GM23248 (cell line): ENCODE measurements around the gene FTSJ1. TPM values are rescaled to one million over a fixed set of nuclear protein-coding genes. Genes with fewer than 3 reads are reported as not detected.
A peak's percentile ranks its signal among the peaks of the same experiment; 100 is the strongest.

ENCODE experiments used
- DNase-seq: peaks from one replicate; pipeline ENCODE4 v3.0.0-alpha.2; 2015
- H2AFZ ChIP-seq: fragments of 200-600 bp; sonication (generic); 2 replicates; pipeline ENCODE4 v1.6.1; 2016; ENCODE audit warnings: antibody characterized with exemption
- H3F3A ChIP-seq: fragments of 200-600 bp; sonication (generic); 2 replicates; pipeline ENCODE4 v1.6.1; 2016; ENCODE audit warnings: mild to moderate bottlenecking, antibody characterized with exemption, mixed run types; ENCODE audit not compliant: insufficient read depth
- H3K27ac ChIP-seq: fragments of 200-600 bp; sonication (generic); 2 replicates; pipeline ENCODE4 v1.5.1; 2016; ENCODE audit warnings: mild to moderate bottlenecking
- H3K27me3 ChIP-seq: fragments of 200-600 bp; sonication (generic); replicated peaks from 2 replicates; pipeline ENCODE4 v1.6.1; 2016; ENCODE audit warnings: mild to moderate bottlenecking; ENCODE audit not compliant: insufficient read depth
- H3K36me3 ChIP-seq: fragments of 200-600 bp; sonication (generic); 2 replicates; pipeline ENCODE4 v1.6.1; 2016; ENCODE audit warnings: low read depth, mild to moderate bottlenecking
- H3K4me1 ChIP-seq: fragments of 200-600 bp; sonication (generic); 2 replicates; pipeline ENCODE4 v1.6.1; 2016; ENCODE audit warnings: mild to moderate bottlenecking; ENCODE audit not compliant: insufficient read depth
- H3K4me2 ChIP-seq: fragments of 200-600 bp; sonication (generic); one replicate; pipeline ENCODE4 v1.6.1; 2016; ENCODE audit warnings: mild to moderate bottlenecking; ENCODE audit not compliant: unreplicated experiment
- H3K4me3 ChIP-seq: fragments of 200-600 bp; sonication (generic); 2 replicates; pipeline ENCODE4 v1.5.1; 2016; ENCODE audit warnings: mild to moderate bottlenecking
- H3K79me2 ChIP-seq: fragments of 200-600 bp; sonication (generic); 2 replicates; pipeline ENCODE4 v1.6.1; 2016; ENCODE audit warnings: mild to moderate bottlenecking; ENCODE audit not compliant: insufficient read depth
- H3K9ac ChIP-seq: fragments of 200-600 bp; sonication (generic); 2 replicates; pipeline ENCODE4 v1.6.1; 2016; ENCODE audit warnings: mild to moderate bottlenecking
- H3K9me2 ChIP-seq: fragments of 200-600 bp; sonication (generic); 2 replicates; pipeline ENCODE4 v1.6.1; 2016; ENCODE audit warnings: mixed run types, mild to moderate bottlenecking, moderate library complexity; ENCODE audit not compliant: insufficient read depth
- H3K9me3 ChIP-seq: fragments of 200-600 bp; sonication (generic); one replicate; pipeline ENCODE4 v1.6.1; 2017; ENCODE audit warnings: low read depth
- H4K20me1 ChIP-seq: fragments of 200-600 bp; sonication (generic); 2 replicates; pipeline ENCODE4 v1.6.0; 2016; ENCODE audit not compliant: insufficient read depth
- EZH2 ChIP-seq: fragments of 200-600 bp; sonication (generic); IDR thresholded peaks from 2 replicates; pipeline ENCODE4 v1.6.1; 2018; ENCODE audit warnings: antibody characterized with exemption, mild to moderate bottlenecking; ENCODE audit not compliant: insufficient read depth, poor library complexity, severe bottlenecking
- EZH2phosphoT487 ChIP-seq: fragments of 200-600 bp; sonication (generic); IDR thresholded peaks from 2 replicates; pipeline ENCODE4 v1.6.1; 2018; ENCODE audit warnings: antibody characterized with exemption, moderate library complexity, mild to moderate bottlenecking, low read depth; ENCODE audit not compliant: insufficient read depth
- WGBS, 2 experiments: methylation state at CpG; one replicate each; pipeline ENCODE4 v1.1.6; 2015 to 2017; ENCODE audit warnings: low lambda C conversion rate in 2 of 2, low coverage in 1 of 2; ENCODE audit errors: missing lambda C conversion rate in 2 of 2; 5-methylcytosine and 5-hydroxymethylcytosine counted together
- in situ Hi-C: fragments of 300-500 bp; cut with MboI; formaldehyde crosslinking; loops from 2 replicates; pipeline ENCODE4 v1.15.0; 2020
- polyA plus RNA-seq: library from polyadenylated mRNA; unstranded; fragments of >200 nt; fragmentation: Nextera tagmentation; extraction: Ambion mirVana; gene quantifications from 2 replicates; pipeline ENCODE4 v1.2.1, GENCODE V29; 2016
- total RNA-seq: library from RNA; depleted of rRNA; stranded (reverse); fragments of >200 nt; shearing (Covaris generic); gene quantifications from 2 replicates; pipeline ENCODE4 v1.2.3, GENCODE V29; 2014

FTSJ1 gene
- total and polyA plus RNA-seq, 2 experiments from 2014 or later, result 64.9 to 95.2 TPM

DNA sequence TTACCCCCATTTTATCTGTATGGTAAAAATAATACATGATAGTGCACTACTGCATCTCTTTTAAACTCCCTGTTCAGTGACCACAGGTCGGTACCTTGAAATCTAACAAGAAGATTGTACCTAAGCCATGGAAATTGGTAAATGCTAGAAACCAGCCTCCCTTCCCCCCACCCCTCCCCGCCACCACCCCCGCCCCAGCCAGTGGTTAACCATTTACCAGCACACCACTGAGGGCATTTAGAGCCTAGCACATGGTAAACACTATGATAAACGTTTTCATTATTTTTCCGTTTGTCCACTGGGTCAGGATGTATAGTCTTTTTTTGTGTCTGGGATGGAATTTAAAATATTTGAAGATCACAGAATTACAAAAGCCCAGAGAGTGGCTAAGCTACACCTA is 703 bp upstream of the FTSJ1 start:
- peak overlapping the region; percentile 95 for H2AFZ ChIP-seq
- H3K4me2 ChIP-seq, result peak overlapping the region; percentile 76
- H3K9ac ChIP-seq, result peak overlapping the region; percentile 97
- 0 out of 2 replicates have a peak, but pooled peaks cover 6% of the 10 kb centered on the region for H3F3A ChIP-seq
- H3K36me3 ChIP-seq, result no peaks in the 10 kb centered on the region
- in situ Hi-C loops, result loop anchor here (25.0 kb wide), 1 partner anchor 388 kb away; no protein-coding TSS in a partner anchor
- no peaks in the 10 kb centered on the region for H3K9me2 ChIP-seq
- no peak for DNase-seq
- H3K27me3 ChIP-seq, result no peaks in the 10 kb centered on the region
- H4K20me1 ChIP-seq, result no peaks in the 10 kb centered on the region
- no peaks in the 10 kb centered on the region for H3K4me1 ChIP-seq
- 0% methylated on average over 1 to 5 of the region's 5 CpGs for WGBS, 2 experiments
- TF ChIP-seq EZH2phosphoT487 (no peak), EZH2 (no peak)
- no peaks in the 10 kb centered on the region for H3K9me3 ChIP-seq
- H3K27ac ChIP-seq, result peak overlapping the region; percentile 73
- peaks cover 48% of the 10 kb centered on the region for H3K79me2 ChIP-seq
- H3K4me3 ChIP-seq, result peak overlapping the region; percentile 94

DNA sequence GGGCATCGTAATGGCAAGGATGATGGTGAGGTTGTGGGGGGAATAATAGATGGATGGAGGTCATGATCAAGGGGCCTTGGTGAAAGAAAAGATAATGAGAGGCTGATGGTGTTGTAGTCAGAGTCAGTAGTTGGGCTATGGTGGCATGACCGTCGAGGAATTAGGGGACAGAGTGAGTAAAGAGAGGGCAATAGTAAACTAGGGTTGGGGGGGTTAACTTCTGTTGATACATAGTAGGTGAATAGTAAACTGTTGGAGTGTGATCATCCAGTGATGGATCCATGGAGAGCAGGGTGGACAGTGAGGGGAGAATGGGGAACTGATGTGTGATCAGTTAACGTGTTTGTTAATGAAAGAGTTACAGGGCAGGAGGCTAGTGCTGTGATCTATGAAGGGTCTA is 920 bp downstream of the FTSJ1 start:
- no peaks in the 10 kb centered on the region for H3K27me3 ChIP-seq
- no peaks in the 10 kb centered on the region for H4K20me1 ChIP-seq
- H3K36me3 ChIP-seq, result no peaks in the 10 kb centered on the region
- peak overlapping the region; percentile 97 for H3K9ac ChIP-seq
- WGBS, 2 experiments, result 52 to 56% methylated on average over 4 of the region's 4 CpGs
- no peak for DNase-seq
- H3K27ac ChIP-seq, result peak overlapping the region; percentile 73; the same call in 1 of the 2 replicates
- H3K4me2 ChIP-seq, result peak overlapping the region; percentile 76
- H2AFZ ChIP-seq, result no peak overlapping the region
- in situ Hi-C loops, result loop anchor here (25.0 kb wide), 1 partner anchor 390 kb away; no protein-coding TSS in a partner anchor
- TF ChIP-seq EZH2phosphoT487, result no peak
- H3K9me3 ChIP-seq, result no peaks in the 10 kb centered on the region
- H3K4me1 ChIP-seq, result no peaks in the 10 kb centered on the region
- no peaks in the 10 kb centered on the region for H3K9me2 ChIP-seq
- peak overlapping the region; percentile 94 for H3K4me3 ChIP-seq
- 0 out of 2 replicates have a peak, but pooled peaks cover 6% of the 10 kb centered on the region for H3F3A ChIP-seq
- H3K79me2 ChIP-seq, result peaks cover 48% of the 10 kb centered on the region

DNA sequence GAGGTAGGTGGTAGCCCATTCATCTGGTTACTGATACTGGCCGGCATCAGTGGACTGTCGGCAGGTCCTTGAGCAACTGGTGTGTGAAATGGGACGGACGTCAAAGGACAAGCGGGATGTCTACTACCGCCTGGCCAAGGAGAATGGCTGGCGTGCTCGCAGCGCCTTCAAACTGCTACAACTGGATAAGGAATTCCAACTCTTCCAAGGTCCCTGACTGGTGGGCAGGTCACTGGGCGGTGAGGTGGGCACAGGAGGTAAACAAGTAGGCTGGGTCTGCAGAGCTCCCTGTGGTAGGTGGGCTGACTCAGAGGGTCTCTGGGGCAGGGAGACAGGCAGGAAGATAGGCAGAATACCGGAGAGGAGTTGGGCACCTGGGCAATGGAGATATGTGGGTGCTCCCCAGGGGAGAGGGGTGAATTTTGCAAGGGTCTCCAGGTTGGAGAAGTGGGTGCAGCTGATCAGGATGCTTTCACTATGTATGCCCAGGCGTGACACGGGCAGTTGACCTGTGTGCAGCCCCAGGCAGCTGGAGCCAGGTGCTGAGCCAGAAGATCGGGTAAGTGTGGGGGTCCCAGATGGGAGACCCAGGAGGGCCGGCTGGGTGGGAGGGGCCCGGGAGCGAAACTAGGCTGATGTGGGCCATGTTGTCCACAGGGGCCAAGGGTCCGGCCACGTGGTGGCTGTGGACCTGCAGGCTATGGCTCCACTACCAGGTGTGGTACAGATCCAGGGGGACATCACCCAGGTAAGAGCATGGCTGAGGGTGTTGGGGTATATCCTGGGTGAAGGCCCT is 2.2 kb downstream of the FTSJ1 start:
- 0 out of 2 replicates have a peak, but pooled peaks cover 1% of the 10 kb centered on the region for H3F3A ChIP-seq
- no peaks in the 10 kb centered on the region for H3K9me3 ChIP-seq
- peaks cover 48% of the 10 kb centered on the region for H3K79me2 ChIP-seq
- no peak for TF ChIP-seq EZH2phosphoT487
- no peak for TF ChIP-seq EZH2
- H3K4me2 ChIP-seq, result no peak overlapping the region
- in situ Hi-C loops, result loop anchor here (25.0 kb wide), 1 partner anchor 391 kb away; no protein-coding TSS in a partner anchor
- no peaks in the 10 kb centered on the region for H3K4me1 ChIP-seq
- H3K9me2 ChIP-seq, result no peaks in the 10 kb centered on the region
- 89 to 97% methylated on average over 6 to 19 of the region's 19 CpGs for WGBS, 2 experiments
- H3K27me3 ChIP-seq, result no peaks in the 10 kb centered on the region
- no peaks in the 10 kb centered on the region for H3K36me3 ChIP-seq
- H3K9ac ChIP-seq, result no peak overlapping the region
- H4K20me1 ChIP-seq, result no peaks in the 10 kb centered on the region
- H3K27ac ChIP-seq, result no peak overlapping the region
- no peak overlapping the region for H3K4me3 ChIP-seq
- no peak for DNase-seq
- H2AFZ ChIP-seq, result no peak overlapping the region

DNA sequence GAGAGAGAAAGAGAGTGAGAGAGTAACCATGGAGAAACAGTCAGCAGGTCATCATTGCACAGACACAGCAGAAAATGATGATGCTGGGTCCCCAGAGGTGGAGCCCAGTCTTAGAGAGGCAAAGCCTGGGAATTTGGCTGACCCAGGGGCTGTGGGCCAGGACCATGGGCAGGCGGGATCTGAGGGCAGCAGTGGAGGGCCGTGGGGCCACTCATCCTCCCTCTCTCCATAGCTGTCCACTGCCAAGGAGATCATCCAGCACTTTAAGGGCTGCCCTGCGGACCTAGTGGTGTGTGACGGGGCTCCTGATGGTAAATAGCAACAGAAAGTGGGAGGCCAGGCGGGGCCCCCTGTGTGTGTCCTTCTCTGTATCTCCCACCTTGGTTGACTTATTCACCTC is 2.8 kb downstream of the FTSJ1 start:
- H3K4me3 ChIP-seq, result no peak overlapping the region

More for the DNA sequence above, 2.8 kb downstream of the FTSJ1 start:
- Histone ChIP-seq H2AFZ (no peak overlapping the region), H3K4me1 (no peaks in the 10 kb centered on the region), H3K4me2 (no peak overlapping the region), H3F3A (no peaks in the 10 kb centered on the region), H3K79me2 (peaks cover 48% of the 10 kb centered on the region), H3K36me3 (no peaks in the 10 kb centered on the region), H3K27ac (no peak overlapping the region), H3K9me2 (no peaks in the 10 kb centered on the region), H4K20me1 (no peaks in the 10 kb centered on the region), H3K27me3 (no peaks in the 10 kb centered on the region), H3K9ac (no peak overlapping the region), H3K9me3 (no peaks in the 10 kb centered on the region)
- in situ Hi-C loops, result loop anchor here (25.0 kb wide), 1 partner anchor 392 kb away; no protein-coding TSS in a partner anchor
- no peak for DNase-seq
- 68 to 78% methylated on average over 5 of the region's 5 CpGs for WGBS, 2 experiments
- no peak for TF ChIP-seq EZH2phosphoT487
- no peak for TF ChIP-seq EZH2
